Tibial artery (tissue), 4 donors: ENCODE data around the gene APOA1.

Source experiments
- DNase-seq, 2 donors: peaks; one replicate each; pipeline ENCODE4 v3.0.0-alpha.2; 2019
- H3K27ac ChIP-seq, 2 donors: fragments of 200-600 bp; sonication (generic) in 1 of 2; 1 replicate in 1 of 2; 2 replicates in 1 of 2; pipeline ENCODE4 v1.5.1; 2018 to 2019; ENCODE audit warnings: mild to moderate bottlenecking in 1 of 2
- H3K27me3 ChIP-seq, 2 donors: fragments of 200-600 bp; sonication (generic) in 1 of 2; one replicate each; pipeline versions ENCODE4 v1.5.1 to v1.6.0; 2016 to 2019
- H3K36me3 ChIP-seq, 3 donors: fragments of 200-600 bp; sonication (generic) in 2 of 3; one replicate each; pipeline ENCODE4 v1.5.1; 2016 to 2019; ENCODE audit warnings: mild to moderate bottlenecking in 2 of 3
- H3K4me1 ChIP-seq, 4 donors: fragments of 200-600 bp; sonication (generic) in 2 of 4; 1 replicate in 3 of 4; 2 replicates in 1 of 4; pipeline ENCODE4 v1.5.1; 2016 to 2019
- H3K4me3 ChIP-seq, 2 donors: fragments of 200-600 bp; sonication (generic) in 1 of 2; 1 replicate in 1 of 2; 2 replicates in 1 of 2; pipeline ENCODE4 v1.5.1; 2018 to 2019; ENCODE audit warnings: mild to moderate bottlenecking in 2 of 2
- H3K9me3 ChIP-seq, 3 donors: fragments of 200-600 bp; sonication (generic) in 1 of 3; one replicate each; pipeline ENCODE4 v1.5.1; 2016 to 2019
- intact Hi-C: fragments of 100-400 bp; cut with DNase I; formaldehyde crosslinking; loops from one replicate; pipeline ENCODE4 v1.15.0; 2023; ENCODE audit warnings: low total_unique reads
- TF ChIP-seq, protein P1 (sequence below), 2 experiments: fragments of 200-600 bp in 1 of 2; fragments of 450-650 bp in 1 of 2; IDR thresholded peaks; one replicate each; pipeline ENCODE4 v1.5.1; 2017 to 2019; ENCODE audit warnings: antibody characterized with exemption in 2 of 2, mild to moderate bottlenecking in 1 of 2, moderate library complexity in 1 of 2

Gene APOA1

DNA sequence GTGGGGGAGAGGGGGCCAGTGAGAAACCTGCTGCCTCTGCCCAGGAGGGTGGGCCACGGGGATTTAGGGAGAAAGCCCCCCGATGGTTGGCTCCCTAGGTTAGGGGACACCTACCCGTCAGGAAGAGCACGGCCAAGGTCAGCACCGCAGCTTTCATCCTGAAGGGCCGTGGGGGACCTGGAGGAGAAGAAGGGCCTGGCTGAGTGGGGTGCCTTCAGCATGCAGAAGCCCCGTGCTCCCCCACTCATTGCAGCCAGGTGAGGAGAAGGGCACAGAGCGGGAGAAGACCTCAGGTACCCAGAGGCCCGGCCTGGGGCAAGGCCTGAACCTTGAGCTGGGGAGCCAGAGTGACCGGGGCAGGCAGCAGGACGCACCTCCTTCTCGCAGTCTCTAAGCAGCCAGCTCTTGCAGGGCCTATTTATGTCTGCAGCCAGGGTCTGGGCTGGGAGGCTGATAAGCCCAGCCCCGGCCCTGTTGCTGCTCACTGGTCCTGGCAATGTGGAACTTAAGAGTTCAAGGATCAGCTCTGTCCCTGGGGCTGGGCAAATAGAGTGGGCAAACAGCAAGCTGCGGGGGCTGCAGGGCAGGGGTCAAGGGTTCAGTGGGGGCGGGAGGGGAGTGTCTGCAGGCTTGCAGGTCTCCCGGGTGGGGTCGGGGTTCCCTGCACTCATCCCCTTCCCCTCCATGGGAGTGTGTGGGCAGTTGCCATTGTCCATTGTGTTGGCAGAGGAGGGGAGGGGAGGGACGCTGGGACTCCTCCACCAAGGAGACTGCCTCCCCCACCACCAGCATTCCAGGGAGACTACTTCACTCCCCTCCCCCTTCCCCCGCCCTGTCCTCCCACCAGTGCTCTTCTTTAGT lies at the start of gene APOA1:
TSS of gene APOA1 (minus strand) at position 392 of the 861 bp plus-strand sequence. CDS start at position 157, 235 bp downstream.
- H3K4me1 ChIP-seq, result peaks cover 0 to 15% (median 10%) of the 10 kb centered on the region in 4 donors
- H3K4me3 ChIP-seq, result no peak within 1 kb of the TSS
- no peaks in the 10 kb centered on the region for H3K27me3 ChIP-seq
- H3K36me3 ChIP-seq, result no peaks in the 10 kb centered on the region
- no peak for DNase-seq
- TF ChIP-seq, protein P1, sequence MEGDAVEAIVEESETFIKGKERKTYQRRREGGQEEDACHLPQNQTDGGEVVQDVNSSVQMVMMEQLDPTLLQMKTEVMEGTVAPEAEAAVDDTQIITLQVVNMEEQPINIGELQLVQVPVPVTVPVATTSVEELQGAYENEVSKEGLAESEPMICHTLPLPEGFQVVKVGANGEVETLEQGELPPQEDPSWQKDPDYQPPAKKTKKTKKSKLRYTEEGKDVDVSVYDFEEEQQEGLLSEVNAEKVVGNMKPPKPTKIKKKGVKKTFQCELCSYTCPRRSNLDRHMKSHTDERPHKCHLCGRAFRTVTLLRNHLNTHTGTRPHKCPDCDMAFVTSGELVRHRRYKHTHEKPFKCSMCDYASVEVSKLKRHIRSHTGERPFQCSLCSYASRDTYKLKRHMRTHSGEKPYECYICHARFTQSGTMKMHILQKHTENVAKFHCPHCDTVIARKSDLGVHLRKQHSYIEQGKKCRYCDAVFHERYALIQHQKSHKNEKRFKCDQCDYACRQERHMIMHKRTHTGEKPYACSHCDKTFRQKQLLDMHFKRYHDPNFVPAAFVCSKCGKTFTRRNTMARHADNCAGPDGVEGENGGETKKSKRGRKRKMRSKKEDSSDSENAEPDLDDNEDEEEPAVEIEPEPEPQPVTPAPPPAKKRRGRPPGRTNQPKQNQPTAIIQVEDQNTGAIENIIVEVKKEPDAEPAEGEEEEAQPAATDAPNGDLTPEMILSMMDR (IDR thresholded peaks at IDR 0.05), result no peak
- H3K9me3 ChIP-seq, result no peaks in the 10 kb centered on the region
- intact Hi-C loops, result loop anchor here (5.0 kb wide), 1 partner anchor 45 kb away; the partner anchor contains the start of gene APOA5
- peak within 1 kb of the TSS in 1 of 2 donors; percentile 75 for H3K27ac ChIP-seq

DNA sequence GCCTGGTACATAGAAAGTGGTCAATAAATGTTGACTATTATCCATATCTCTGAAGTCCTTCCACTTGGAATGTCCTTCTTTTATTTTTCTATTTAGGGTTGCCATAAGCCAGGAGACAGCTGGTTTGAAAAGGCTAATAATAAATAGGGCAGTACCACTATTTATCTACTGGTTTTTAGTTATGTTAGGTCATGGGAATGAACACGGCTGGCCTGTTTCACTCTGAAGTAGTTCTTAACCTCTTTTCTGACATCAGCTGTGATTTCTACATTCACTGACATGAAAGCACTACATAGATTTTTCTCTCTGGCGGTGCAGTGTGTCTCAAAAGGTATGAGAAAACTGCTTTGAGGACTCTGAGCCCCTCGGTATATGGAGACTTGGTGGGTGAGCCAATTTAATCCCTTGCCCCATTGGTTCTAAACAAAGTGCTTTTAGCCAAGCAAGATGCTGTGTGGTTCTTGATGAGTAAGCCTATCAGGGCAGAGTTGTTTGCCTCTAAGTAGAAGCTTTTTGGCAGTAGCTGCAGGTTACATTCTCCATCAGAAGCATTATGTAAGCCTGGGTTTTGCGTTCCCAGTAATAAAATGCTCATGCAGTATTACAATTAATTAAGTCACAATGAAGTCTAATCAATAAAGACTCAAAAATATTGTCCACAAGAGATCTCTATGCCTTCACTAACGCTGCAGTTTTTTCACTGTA lies 48.7 kb upstream of the APOA1 start:
- no peak for DNase-seq
- intact Hi-C loops, result loop anchor here (2.0 kb wide), 1 partner anchor 219 kb away; no protein-coding TSS in a partner anchor
- TF ChIP-seq, protein P1 (IDR thresholded peaks at IDR 0.05), result no peak
- peaks cover 0 to 27% (median 6%) of the 10 kb centered on the region in 4 donors for H3K4me1 ChIP-seq
- no peaks in the 10 kb centered on the region for H3K9me3 ChIP-seq
- H3K27me3 ChIP-seq, result no peaks in the 10 kb centered on the region
- peaks cover 0 to 6% (median 0%) of the 10 kb centered on the region in 3 donors for H3K36me3 ChIP-seq
- no peak overlapping the region for H3K4me3 ChIP-seq
- peak overlapping the region; percentile 41 to 68 for H3K27ac ChIP-seq

DNA sequence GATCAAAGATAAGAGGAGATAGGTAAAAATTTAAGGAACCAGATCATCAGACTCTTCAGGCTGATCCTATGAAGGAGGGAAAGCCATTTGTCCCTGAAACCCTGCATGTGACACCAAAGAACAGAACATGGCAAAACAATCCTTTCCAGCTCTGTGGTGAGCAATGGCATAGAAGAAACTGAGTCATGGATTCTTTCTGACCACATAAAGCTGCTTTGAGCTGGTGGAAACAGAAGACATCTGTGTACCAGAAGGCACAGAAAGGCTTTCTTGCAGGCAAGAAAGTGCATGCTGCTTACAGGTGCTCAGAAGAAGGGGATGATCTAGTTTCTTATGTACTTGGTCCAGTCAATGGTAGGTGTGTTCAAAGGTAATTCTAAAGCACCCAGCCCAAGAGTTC lies 45.0 kb upstream of the APOA1 start:
- intact Hi-C loops, result no loop called here
- no peak overlapping the region for H3K27ac ChIP-seq
- TF ChIP-seq, protein P1 (IDR thresholded peaks at IDR 0.05), result no peak
- no peaks in the 10 kb centered on the region for H3K27me3 ChIP-seq
- H3K4me1 ChIP-seq, result peaks cover 0 to 21% (median 6%) of the 10 kb centered on the region in 4 donors
- no peak for DNase-seq
- no peaks in the 10 kb centered on the region for H3K9me3 ChIP-seq
- no peak overlapping the region for H3K4me3 ChIP-seq
- peaks cover 0 to 6% (median 0%) of the 10 kb centered on the region in 3 donors for H3K36me3 ChIP-seq

DNA sequence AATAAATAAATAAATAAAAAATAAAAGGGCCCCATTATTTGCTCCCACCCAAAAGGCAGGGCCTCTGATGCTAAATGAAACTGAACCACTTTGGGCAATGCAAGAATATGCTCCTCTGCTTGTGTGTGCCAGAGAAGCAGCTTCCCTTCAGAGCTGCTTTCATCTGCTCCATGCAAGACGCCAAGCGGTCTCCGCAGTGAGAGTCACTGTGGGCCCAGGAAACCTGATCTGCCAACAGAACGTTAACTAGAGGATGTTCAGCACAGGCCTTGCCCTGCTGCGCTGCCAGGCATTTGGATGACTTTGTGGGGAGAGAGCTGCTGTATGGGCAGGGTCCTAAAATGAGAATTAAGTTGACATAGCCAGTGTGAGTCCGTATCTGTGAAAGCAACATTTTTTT lies 43.7 kb upstream of the APOA1 start:
- no peak for DNase-seq
- H3K27ac ChIP-seq, result no peak overlapping the region
- TF ChIP-seq, protein P1 (IDR thresholded peaks at IDR 0.05), result no peak

DNA sequence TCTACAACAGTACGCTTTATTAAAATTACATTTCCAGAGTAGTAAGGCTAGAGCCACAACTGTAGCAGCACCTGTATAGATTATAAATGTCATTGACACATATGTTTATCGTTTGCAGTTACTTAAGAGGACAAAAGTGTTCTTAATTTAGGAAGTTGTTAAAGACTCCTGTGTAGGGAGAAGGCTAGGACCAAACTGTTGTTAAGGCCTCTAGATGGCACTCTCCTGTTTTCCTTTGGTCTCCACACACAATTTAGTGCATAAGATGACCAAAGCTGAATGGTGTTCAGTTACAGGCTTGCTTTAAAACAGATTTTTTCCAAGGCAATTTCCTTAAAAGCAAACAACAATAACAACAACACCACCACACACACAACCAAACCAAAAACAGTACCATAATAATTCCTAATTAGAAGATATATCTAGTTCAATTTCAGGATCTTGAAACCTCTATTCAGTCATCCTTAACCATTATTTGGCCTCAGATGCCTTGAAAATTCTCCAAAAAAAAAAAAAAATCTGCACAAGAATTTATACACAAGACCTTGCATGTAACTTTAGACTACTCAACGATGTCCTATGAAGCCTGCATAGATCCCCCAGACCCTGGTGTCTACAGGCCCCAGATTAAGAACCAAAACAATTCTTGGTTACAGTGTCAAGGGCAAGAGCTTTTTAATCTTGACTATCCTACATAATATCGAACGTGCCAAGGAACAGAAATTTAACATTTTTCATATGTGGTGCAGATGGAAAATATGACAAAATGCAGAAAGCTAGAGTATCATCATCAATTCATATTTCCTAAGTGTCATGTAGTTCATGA lies 42.6 kb upstream of the APOA1 start:
- Histone ChIP-seq H3K27ac (no peak overlapping the region), H3K27me3 (no peaks in the 10 kb centered on the region), H3K36me3 (peaks cover 3 to 22% (median 10%) of the 10 kb centered on the region in 3 donors), H3K4me3 (no peak overlapping the region), H3K9me3 (no peaks in the 10 kb centered on the region), H3K4me1 (peaks cover 0 to 3% (median 0%) of the 10 kb centered on the region in 4 donors)
- DNase-seq, result no peak
- intact Hi-C loops, result loop anchor here (10.0 kb wide), 1 partner anchor 355 kb away; the partner anchor contains the start of genes PCSK7 and RNF214
- TF ChIP-seq, protein P1 (IDR thresholded peaks at IDR 0.05), result peak; percentile 60 to 70

More for the DNA sequence above, 43.7 kb upstream of the APOA1 start:
- H3K27me3 ChIP-seq, result no peaks in the 10 kb centered on the region
- intact Hi-C loops, result no loop called here
- peaks cover 0 to 10% (median 1%) of the 10 kb centered on the region in 4 donors for H3K4me1 ChIP-seq
- H3K36me3 ChIP-seq, result peaks cover 0 to 11% (median 0%) of the 10 kb centered on the region in 3 donors
- no peak overlapping the region for H3K4me3 ChIP-seq
- no peaks in the 10 kb centered on the region for H3K9me3 ChIP-seq
